Hepatocyte (in vitro differentiated cells): ENCODE measurements around the gene RUNX1. TPM values are rescaled to one million over a fixed set of nuclear protein-coding genes. Genes with fewer than 3 reads are reported as not detected.

Source experiments
- DNase-seq: peaks from one replicate; pipeline ENCODE4 v3.0.0-alpha.2; 2016; ENCODE audit warnings: low spot score
- H2AFZ ChIP-seq: fragments of 200-600 bp; sonication (generic); 2 replicates; pipeline ENCODE4 v1.6.0; 2016; ENCODE audit warnings: antibody characterized with exemption, mild to moderate bottlenecking
- H3K27ac ChIP-seq: fragments of 200-600 bp; sonication (generic); 2 replicates; pipeline ENCODE4 v1.5.1; 2016; ENCODE audit warnings: mild to moderate bottlenecking
- H3K27me3 ChIP-seq: fragments of 200-600 bp; sonication (generic); 2 replicates; pipeline ENCODE4 v1.6.1; 2016
- H3K36me3 ChIP-seq: fragments of 200-600 bp; sonication (generic); replicated peaks from 2 replicates; pipeline ENCODE4 v1.5.1; 2016; ENCODE audit warnings: low read depth; ENCODE audit not compliant: insufficient read depth
- H3K4me1 ChIP-seq: fragments of 200-600 bp; sonication (generic); 2 replicates; pipeline ENCODE4 v1.5.1; 2016; ENCODE audit warnings: mild to moderate bottlenecking, moderate library complexity; ENCODE audit not compliant: insufficient read depth
- H3K4me2 ChIP-seq: fragments of 200-600 bp; sonication (generic); 2 replicates; pipeline ENCODE4 v1.6.0; 2016
- H3K4me3 ChIP-seq: fragments of 200-600 bp; sonication (generic); 2 replicates; pipeline ENCODE4 v1.5.1; 2016; ENCODE audit warnings: mild to moderate bottlenecking
- H3K79me2 ChIP-seq: fragments of 200-600 bp; sonication (generic); 2 replicates; pipeline ENCODE4 v1.6.0; 2017; ENCODE audit warnings: mild to moderate bottlenecking
- H3K9me2 ChIP-seq: fragments of 200-600 bp; sonication (generic); replicated peaks from 2 replicates; pipeline ENCODE4 v1.6.0; 2017; ENCODE audit warnings: mild to moderate bottlenecking; ENCODE audit not compliant: insufficient read depth
- H3K9me3 ChIP-seq: fragments of 200-600 bp; sonication (generic); 2 replicates; pipeline ENCODE4 v1.5.1; 2016; ENCODE audit warnings: low read depth, mild to moderate bottlenecking
- H4K20me1 ChIP-seq: fragments of 200-600 bp; sonication (generic); 2 replicates; pipeline ENCODE4 v1.6.0; 2016; ENCODE audit warnings: mild to moderate bottlenecking; ENCODE audit not compliant: insufficient read depth, poor library complexity, severe bottlenecking
- EZH2 ChIP-seq: fragments of 200-600 bp; sonication (generic); IDR thresholded peaks from 2 replicates; pipeline ENCODE4 v1.6.1; 2016; ENCODE audit warnings: antibody characterized with exemption, mild to moderate bottlenecking, borderline replicate concordance
- EZH2phosphoT487 ChIP-seq: fragments of 200-600 bp; sonication (generic); IDR thresholded peaks from one replicate; pipeline ENCODE4 v1.6.1; 2018; ENCODE audit warnings: antibody characterized with exemption, mild to moderate bottlenecking, low read depth, moderate library complexity; ENCODE audit not compliant: unreplicated experiment, severe bottlenecking
- WGBS: methylation state at CpG from one replicate; pipeline ENCODE4 v1.1.6; 2016; ENCODE audit warnings: low lambda C conversion rate; ENCODE audit errors: missing lambda C conversion rate; 5-methylcytosine and 5-hydroxymethylcytosine counted together
- polyA plus RNA-seq: library from polyadenylated mRNA; unstranded; fragments of >200 nt; fragmentation: Nextera tagmentation; extraction: Ambion mirVana; gene quantifications from 2 replicates; pipeline ENCODE4 v1.2.1, GENCODE V29; 2016
- total RNA-seq: library from RNA; depleted of rRNA; stranded (reverse); fragments of >200 nt; gene quantifications from 2 replicates; pipeline ENCODE4 v1.2.3, GENCODE V29; 2014
- TF ChIP-seq, protein P1 (sequence below): fragments of 200-600 bp; sonication (generic); IDR thresholded peaks from 2 replicates; pipeline ENCODE4 v1.5.1; 2016; ENCODE audit warnings: antibody characterized with exemption, mild to moderate bottlenecking; ENCODE audit not compliant: poor library complexity

RUNX1 gene
- total and polyA plus RNA-seq, 2 experiments from 2014 or later: 8.5 to 10.9 TPM

DNA sequence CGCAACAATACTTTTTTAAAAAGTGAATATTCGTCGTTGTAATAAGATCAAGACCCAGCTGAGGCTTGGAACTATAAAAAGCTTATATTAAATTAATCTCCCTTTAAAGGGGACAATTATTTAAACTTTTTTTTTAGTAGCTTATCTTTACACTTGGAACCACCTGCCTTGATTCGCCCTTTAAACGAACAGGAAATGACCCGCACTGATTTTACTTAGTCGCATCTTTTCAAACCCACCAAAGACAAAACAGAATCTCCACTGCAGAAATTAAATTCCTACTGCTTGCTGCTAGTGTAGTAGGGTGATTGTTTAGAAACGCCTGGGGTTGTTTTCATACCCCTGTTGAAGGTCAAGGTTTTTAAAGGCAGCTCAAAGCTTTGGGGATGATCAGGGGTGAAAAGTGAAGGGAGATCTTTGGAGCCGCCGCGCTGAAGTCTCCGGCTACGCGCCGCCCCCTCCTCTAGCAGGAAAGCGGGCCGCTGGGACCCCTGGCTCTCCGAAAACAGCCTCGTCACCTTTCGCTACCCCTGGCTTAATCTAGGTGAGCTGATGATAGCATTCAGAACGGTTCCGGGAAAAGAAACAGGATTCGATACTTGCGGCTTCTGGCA, 163.4 kb downstream of the RUNX1 start:
- DNase-seq: no peak
- Histone ChIP-seq H3K27me3 (peaks cover 1% of the 10 kb centered on the region), H3K4me3 (peak overlapping the region; percentile 57), H3K4me2 (peak overlapping the region; percentile 87), H3K79me2 (peaks cover 68% of the 10 kb centered on the region), H2AFZ (no peak overlapping the region), H3K27ac (peak overlapping the region; percentile 97), H3K36me3 (no peaks in the 10 kb centered on the region), H3K9me3 (no peaks in the 10 kb centered on the region), H3K4me1 (peaks cover 15% of the 10 kb centered on the region), H4K20me1 (peaks cover 9% of the 10 kb centered on the region), H3K9me2 (no peaks in the 10 kb centered on the region)
- no peak for TF ChIP-seq EZH2
- no peak for TF ChIP-seq EZH2phosphoT487
- TF ChIP-seq, protein P1, sequence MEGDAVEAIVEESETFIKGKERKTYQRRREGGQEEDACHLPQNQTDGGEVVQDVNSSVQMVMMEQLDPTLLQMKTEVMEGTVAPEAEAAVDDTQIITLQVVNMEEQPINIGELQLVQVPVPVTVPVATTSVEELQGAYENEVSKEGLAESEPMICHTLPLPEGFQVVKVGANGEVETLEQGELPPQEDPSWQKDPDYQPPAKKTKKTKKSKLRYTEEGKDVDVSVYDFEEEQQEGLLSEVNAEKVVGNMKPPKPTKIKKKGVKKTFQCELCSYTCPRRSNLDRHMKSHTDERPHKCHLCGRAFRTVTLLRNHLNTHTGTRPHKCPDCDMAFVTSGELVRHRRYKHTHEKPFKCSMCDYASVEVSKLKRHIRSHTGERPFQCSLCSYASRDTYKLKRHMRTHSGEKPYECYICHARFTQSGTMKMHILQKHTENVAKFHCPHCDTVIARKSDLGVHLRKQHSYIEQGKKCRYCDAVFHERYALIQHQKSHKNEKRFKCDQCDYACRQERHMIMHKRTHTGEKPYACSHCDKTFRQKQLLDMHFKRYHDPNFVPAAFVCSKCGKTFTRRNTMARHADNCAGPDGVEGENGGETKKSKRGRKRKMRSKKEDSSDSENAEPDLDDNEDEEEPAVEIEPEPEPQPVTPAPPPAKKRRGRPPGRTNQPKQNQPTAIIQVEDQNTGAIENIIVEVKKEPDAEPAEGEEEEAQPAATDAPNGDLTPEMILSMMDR: no peak
- 5% methylated on average over 24 of the region's 24 CpGs for WGBS

GRCh38 chr21:34885125-34885524, 164.0 kb downstream of the RUNX1 start:
- Histone ChIP-seq H2AFZ (no peak overlapping the region), H3K4me1 (peaks cover 12% of the 10 kb centered on the region), H3K9me2 (no peaks in the 10 kb centered on the region), H4K20me1 (peaks cover 9% of the 10 kb centered on the region), H3K4me3 (peak overlapping the region; percentile 57), H3K4me2 (peak overlapping the region; percentile 87), H3K27me3 (no peaks in the 10 kb centered on the region), H3K36me3 (no peaks in the 10 kb centered on the region), H3K9me3 (no peaks in the 10 kb centered on the region), H3K79me2 (peaks cover 74% of the 10 kb centered on the region), H3K27ac (peak overlapping the region; percentile 97)
- 22% methylated on average over 6 of the region's 6 CpGs for WGBS
- no peak for DNase-seq
- no peak for TF ChIP-seq EZH2
- TF ChIP-seq, protein P1: no peak
- TF ChIP-seq EZH2phosphoT487: no peak

- Histone ChIP-seq H3K27ac (peak overlapping the region; percentile 97), H3K4me2 (peak overlapping the region; percentile 87), H3K9me3 (no peaks in the 10 kb centered on the region), H3K9me2 (no peaks in the 10 kb centered on the region), H3K4me1 (peaks cover 12% of the 10 kb centered on the region), H4K20me1 (peaks cover 9% of the 10 kb centered on the region), H3K4me3 (peak overlapping the region; percentile 57), H2AFZ (no peak overlapping the region), H3K79me2 (peaks cover 79% of the 10 kb centered on the region), H3K27me3 (no peaks in the 10 kb centered on the region), H3K36me3 (no peaks in the 10 kb centered on the region)
- 57% methylated on average over 3 of the region's 3 CpGs for WGBS
- DNase-seq: no peak
- TF ChIP-seq EZH2 (no peak), EZH2phosphoT487 (no peak)
- TF ChIP-seq, protein P1: no peak
Measured at GRCh38 chr21:34884346-34884929, 164.7 kb downstream of the RUNX1 start.
